ENCODE measurements around the gene PDZD2.
A peak's percentile ranks its signal among the peaks of the same experiment; 100 is the strongest.
"Not testable (repeated sequence)": the region's sequence is repeated elsewhere in the genome, so short reads cannot be mapped to it uniquely, and the experiment has no call there.

PDZD2 gene

DNA sequence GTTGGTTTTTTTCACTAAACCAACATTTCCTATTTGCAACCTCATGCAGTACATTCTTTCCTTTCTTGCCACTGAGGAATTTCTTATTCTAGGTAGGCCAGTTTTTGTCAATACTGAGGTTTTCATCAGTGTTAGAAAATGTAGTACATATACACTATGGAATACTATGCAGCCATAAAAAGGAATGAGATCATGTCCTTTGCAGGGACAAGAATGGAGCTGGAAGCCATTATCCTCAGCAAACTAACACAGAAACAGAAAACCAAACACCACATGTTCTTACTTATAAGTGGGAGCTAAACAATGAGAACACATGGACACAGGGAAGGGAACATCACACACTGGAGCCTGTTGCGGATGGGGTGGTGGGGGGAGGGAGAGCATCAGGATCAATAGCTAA, 441.6 kb downstream of the PDZD2 start:
- not testable (repeated sequence) for DNase-seq

DNA sequence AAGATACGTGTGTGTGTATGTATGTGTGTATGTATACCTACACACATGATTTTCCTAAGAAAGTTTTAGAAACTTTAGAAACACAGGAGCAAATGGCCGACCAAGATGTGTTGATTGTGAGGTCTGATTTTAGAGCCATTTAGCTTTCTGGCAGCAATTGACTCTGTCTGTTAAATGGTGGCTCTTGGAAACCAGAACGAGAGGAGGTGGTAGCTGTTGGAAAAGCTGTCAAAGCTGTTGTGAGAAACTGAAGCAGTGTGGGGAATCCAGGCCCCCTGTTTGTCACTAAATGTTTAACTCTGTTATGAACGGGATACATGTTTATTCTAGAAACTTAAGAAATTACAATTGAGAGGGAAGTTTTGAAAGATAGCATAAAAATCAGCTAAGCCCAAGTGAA, 443.8 kb downstream of the PDZD2 start:
- DNase-seq, result no peak

DNA sequence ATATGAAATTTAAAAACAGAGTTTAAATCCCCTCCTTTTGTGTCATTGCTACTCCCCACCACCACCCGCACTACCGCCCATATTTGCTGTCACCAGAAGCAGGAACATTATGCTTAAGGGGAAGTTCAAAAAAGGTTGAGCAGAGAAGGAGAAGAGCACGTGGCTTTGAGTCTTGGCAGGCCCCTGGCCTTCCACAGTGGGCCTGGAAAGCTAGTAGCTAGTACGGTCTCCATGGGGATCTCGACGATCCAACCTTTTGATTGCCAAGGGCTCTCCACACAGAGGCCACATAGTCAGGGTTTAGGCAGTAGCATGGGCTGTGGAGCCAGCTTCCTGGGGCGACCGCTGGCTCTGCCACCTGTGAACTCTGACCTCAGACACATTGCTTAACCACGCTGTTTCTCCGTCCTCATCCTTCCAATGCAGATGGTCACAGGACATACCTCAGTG, 445.1 kb downstream of the PDZD2 start:
- DNase-seq, result peak in 8 of 14 donors; percentile 5 to 51 (median 34)

DNA sequence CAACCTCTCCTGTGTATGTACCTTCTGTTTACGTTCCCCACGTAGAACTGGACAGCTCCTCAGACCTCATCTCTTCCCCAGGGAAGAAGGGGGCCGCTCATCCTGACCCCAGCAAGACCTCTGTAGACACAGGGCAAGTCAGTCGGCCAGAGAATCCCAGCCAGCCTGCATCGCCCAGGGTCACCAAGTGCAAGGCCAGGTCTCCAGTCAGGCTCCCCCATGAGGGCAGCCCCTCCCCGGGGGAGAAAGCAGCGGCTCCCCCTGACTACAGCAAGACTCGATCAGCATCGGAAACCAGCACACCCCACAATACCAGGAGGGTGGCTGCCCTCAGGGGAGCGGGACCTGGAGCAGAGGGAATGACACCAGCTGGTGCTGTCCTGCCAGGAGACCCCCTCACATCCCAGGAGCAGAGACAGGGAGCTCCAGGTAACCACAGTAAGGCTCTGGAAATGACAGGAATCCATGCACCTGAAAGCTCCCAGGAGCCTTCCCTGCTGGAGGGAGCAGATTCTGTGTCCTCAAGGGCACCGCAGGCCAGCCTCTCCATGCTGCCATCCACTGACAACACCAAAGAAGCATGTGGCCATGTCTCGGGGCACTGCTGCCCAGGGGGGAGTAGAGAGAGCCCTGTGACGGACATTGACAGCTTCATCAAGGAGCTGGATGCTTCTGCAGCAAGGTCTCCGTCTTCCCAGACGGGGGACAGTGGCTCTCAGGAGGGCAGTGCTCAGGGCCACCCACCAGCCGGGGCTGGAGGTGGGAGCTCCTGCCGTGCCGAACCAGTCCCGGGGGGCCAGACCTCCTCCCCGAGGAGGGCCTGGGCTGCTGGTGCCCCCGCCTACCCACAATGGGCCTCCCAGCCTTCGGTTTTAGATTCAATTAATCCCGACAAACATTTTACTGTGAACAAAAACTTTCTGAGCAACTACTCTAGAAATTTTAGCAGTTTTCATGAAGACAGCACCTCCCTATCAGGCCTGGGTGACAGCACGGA, 448.5 kb downstream of the PDZD2 start:
- no peak for DNase-seq

DNA sequence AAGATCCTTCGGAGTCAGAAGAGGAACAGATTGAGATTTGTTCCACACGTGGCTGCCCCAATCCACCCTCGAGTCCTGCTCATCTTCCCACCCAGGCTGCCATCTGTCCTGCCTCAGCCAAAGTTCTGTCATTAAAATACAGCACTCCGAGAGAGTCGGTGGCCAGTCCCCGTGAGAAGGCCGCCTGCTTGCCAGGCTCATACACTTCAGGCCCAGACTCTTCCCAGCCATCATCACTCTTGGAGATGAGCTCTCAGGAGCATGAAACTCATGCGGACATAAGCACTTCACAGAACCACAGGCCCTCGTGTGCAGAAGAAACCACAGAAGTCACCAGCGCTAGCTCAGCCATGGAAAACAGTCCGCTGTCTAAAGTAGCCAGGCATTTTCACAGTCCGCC, 449.3 kb downstream of the PDZD2 start:
- DNase-seq, result no peak

DNA sequence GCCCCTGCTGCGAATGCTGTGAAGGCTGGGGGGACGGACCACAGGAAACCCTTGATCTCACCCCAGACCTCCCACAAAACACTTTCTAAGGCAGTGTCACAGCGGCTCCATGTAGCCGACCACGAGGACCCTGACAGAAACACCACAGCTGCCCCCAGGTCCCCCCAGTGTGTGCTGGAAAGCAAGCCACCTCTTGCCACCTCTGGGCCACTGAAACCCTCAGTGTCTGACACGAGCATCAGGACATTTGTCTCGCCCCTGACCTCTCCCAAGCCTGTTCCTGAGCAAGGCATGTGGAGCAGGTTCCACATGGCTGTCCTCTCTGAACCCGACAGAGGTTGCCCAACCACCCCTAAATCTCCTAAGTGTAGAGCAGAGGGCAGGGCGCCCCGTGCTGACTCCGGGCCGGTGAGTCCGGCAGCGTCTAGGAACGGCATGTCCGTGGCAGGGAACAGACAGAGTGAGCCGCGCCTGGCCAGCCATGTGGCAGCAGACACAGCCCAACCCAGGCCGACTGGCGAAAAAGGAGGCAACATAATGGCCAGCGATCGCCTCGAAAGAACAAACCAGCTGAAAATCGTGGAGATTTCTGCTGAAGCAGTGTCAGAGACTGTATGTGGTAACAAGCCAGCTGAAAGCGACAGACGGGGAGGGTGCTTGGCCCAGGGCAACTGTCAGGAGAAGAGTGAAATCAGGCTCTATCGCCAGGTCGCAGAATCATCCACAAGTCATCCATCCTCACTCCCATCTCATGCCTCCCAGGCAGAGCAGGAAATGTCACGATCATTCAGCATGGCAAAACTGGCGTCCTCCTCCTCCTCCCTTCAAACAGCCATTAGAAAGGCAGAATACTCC, 450.4 kb downstream of the PDZD2 start:
- DNase-seq, result no peak

DNA sequence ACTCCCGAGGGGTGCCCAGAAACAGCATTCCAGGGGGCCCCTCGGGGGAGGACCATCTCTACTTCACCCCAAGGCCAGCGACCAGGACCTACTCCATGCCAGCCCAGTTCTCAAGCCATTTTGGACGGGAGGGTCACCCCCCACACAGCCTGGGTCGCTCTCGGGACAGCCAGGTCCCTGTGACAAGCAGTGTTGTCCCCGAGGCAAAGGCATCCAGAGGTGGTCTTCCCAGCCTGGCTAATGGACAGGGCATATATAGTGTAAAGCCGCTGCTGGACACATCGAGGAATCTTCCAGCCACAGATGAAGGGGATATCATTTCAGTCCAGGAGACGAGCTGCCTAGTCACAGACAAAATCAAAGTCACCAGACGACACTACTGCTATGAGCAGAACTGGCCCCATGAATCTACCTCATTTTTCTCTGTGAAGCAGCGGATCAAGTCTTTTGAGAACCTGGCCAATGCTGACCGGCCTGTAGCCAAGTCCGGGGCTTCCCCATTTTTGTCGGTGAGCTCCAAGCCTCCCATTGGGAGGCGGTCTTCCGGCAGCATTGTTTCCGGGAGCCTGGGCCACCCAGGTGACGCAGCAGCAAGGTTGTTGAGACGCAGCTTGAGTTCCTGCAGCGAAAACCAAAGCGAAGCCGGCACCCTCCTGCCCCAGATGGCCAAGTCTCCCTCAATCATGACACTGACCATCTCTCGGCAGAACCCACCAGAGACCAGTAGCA, 451.3 kb downstream of the PDZD2 start:
- DNase-seq, result no peak

DNA sequence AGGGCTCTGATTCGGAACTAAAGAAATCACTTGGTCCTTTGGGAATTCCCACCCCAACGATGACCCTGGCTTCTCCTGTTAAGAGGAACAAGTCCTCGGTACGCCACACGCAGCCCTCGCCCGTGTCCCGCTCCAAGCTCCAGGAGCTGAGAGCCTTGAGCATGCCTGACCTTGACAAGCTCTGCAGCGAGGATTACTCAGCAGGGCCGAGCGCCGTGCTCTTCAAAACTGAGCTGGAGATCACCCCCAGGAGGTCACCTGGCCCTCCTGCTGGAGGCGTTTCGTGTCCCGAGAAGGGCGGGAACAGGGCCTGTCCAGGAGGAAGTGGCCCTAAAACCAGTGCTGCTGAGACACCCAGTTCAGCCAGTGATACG, 451.8 kb downstream of the PDZD2 start:
- DNase-seq, result no peak

DNA sequence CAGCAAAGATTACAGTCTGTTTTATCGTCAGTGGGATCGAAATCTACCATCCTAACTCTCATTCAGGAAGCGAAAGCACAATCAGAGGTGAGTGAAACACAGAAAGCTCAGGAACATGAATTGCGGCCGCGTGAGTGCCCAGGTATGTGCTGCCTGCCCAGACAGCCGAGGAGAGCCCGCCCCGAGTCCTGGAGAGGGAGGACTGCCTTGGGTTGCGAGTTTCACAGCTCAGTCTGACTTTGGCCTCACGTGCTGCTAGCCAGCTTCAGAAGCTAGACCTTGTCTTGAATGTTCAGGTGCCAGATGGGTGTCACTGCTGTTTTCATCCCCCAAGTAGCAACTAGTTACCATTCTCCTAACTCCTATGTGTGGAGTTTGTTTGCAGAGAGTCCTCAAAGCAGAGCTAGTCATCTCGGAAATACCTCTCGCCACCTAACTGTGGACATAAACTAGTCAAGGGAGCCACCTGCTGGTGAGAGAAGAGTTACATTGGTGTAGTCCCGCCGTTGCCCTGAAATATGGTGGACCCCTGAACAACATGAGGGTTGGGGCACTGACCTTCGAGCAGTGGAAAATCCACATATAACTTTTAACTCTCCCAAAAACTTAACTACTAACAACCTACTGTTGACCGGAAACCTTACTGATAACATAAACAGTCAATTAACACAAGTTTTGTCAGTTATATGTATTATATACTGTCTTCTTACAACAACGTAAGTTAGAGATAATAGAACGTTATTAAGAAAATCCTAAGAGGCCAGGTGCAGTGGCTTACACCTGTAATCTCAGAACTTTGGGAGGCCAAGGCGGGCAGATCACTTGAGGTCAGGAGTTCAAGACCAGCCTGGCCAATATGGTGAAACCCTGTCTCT, 454.2 kb downstream of the PDZD2 start:
- peak in 7 of 14 donors; percentile 8 to 44 (median 30) for DNase-seq

DNA sequence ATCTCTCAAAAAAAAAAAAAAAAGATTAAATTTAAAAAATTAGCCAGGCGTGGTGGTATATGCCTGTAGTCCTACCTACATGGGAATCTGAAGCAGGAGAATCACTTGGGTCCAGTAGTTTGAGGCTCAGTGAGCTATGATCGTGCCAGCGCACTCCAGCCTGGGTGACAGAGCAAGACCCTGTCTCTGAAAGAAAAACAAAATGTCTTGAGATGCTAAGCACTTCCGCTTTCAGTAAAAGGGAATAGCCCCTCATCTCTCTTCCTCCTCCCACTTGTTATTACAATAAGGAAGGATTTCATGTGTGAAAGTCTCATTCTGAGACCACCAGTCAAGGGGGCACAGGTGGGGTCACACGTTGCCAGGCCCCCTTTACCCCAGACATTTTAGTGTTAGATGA, 455.8 kb downstream of the PDZD2 start:
- DNase-seq, result no peak

DNA sequence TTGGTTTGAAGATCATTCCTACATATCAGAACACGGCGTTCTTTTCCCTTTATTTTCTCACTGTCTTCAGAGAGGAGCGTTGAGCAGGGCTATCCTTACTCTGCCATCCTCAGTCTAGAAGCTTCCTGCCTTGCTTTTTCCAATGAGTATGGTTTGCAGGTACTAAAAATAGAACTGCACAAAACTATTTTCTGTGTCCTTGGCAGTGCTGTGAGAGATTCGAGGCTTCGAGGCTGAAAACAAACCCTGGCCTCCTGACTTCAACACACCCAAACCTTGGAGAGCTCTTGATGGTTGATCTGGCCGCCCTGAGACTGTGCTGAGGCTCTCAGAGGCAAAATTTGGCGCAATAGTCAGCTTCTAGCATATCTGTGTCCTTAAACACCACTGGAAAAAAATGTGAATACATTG, 456.3 kb downstream of the PDZD2 start:
- no peak for DNase-seq

DNA sequence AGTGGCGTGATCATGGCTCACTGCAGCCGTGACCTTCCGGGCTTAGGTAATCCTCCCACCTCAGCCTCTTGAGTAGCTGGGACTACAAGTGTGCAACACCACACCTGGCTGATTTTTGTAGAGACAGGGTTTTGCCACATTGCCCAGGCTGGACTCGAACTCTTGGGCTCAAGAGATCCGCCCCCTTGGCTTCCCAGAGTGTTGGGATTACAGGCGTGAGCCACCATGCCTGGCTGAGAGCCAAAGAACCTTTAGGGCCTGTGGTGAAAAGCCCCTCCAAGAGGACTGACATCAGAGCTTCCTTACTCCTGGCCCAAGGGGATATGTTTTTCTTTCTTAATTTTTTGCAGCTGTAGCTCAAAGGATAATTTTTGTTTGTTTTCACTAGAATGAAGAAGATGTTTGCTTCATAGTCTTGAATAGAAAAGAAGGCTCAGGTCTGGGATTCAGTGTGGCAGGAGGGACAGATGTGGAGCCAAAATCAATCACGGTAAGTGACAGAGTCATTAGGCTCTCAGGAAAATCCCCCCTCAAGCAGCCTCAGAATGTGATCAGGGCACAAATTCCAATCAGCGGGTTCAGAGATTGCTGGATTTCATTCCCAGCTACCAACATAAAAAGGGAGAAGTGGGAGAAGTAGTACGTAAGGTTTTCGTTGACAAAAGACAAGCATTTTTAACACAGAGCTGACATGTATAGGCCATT, 458.1 kb downstream of the PDZD2 start:
- no peak for DNase-seq

DNA sequence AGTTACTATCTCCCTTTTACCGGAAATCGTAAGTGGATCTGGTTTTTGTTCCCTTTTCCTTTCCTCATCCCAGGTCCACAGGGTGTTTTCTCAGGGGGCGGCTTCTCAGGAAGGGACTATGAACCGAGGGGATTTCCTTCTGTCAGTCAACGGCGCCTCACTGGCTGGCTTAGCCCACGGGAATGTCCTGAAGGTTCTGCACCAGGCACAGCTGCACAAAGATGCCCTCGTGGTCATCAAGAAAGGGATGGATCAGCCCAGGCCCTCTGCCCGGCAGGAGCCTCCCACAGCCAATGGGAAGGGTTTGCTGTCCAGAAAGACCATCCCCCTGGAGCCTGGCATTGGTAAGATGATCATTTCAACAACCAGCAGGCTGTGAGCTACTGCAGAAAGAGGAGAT, 459.4 kb downstream of the PDZD2 start:
- peak in 1 of 14 donors; percentile 33 for DNase-seq

DNA sequence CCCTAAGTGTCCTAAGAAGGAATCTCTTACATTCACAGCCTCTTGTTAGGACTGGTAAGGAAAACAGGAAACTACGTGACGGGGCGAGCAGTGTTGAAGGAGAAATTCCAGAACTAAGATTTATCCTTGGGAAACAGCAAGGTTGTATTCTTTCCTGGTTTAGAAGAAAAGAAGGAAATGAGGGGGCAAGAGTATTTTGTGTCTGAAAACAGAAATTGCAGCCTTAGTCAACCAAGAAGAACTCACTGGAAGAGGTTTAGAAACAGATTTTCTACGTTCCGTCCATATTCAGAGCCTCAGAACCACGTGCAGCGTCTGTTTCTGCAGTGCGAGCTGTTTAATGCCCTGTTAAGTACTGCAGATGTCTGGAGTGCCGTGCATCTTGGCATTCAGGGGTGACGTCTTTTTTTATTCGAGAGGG, 460.0 kb downstream of the PDZD2 start:
- no peak for DNase-seq

DNA sequence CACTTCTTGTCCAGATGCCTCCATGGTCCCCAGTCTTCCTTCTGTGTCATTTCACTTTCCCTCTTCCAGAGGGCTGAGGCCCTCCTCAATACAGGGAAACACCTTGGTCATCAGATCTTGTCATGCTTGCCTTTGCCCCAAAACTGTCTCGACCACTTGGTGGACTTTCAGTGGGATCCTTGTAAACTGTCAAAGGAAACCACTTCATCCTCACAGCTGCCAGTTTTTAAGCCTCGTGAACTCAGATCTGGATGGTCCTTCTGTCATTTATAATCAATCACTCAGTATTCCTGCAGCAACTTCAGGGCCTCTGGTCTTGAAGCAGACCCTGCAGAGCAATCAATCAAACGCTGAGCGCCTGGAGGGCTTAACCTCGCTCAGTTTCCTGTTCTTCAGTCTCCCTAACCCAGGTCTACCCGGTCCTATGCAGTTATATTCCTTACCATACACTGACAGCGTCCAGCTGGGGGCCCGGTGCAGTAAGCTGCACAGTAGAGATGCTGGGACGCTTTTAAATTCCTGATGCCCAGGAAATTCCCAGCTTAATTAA, 460.6 kb downstream of the PDZD2 start:
- no peak for DNase-seq

DNA sequence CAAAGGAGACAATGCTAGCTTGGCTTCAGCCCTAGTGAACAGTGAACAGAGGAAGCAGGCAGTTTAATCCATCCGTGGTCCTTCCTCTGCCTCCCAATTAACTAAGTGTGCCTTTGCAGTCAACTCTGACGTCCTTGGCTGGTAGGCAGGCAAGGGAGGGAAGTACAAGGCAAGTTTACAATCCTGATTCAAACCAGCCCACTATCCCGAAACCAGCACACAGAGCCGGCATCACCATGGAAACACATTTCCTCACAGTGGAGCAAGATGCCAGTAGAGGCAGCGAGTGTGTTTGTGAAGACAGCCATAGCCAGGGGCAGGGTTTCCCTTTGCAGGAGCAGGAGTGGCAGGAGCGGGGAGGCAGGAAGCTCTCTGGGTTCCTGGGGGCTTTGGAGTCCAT, 461.3 kb downstream of the PDZD2 start:
- peak in 11 of 14 donors; percentile 17 to 54 (median 26) for DNase-seq

DNA sequence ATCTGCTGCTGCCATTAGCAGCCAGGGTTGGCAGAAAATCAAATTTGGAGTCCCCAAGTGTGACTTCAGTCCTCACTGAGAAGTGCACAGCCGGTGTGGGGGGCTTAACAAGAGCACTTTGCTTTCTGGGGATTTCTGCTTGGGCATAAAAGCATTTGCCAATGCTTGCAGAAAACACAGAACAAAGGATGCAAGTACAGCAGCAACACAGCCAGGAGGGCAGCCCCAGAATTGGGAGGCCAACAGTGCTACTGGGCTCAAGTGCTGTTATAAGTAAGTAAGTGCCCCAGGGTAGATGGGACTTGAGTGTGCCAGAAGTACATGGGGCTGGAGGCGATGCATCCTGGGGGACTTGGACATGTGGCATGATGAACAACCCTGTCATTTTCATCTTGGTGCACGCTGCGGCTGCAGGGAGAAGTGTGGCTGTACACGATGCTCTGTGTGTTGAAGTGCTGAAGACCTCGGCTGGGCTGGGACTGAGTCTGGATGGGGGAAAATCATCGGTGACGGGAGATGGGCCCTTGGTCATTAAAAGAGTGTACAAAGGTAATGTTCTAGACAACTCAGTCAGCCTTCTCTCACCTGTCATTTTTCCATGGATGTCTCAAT, 461.9 kb downstream of the PDZD2 start:
- peak in 3 of 14 donors; percentile 11 to 49 (median 17) for DNase-seq

DNA sequence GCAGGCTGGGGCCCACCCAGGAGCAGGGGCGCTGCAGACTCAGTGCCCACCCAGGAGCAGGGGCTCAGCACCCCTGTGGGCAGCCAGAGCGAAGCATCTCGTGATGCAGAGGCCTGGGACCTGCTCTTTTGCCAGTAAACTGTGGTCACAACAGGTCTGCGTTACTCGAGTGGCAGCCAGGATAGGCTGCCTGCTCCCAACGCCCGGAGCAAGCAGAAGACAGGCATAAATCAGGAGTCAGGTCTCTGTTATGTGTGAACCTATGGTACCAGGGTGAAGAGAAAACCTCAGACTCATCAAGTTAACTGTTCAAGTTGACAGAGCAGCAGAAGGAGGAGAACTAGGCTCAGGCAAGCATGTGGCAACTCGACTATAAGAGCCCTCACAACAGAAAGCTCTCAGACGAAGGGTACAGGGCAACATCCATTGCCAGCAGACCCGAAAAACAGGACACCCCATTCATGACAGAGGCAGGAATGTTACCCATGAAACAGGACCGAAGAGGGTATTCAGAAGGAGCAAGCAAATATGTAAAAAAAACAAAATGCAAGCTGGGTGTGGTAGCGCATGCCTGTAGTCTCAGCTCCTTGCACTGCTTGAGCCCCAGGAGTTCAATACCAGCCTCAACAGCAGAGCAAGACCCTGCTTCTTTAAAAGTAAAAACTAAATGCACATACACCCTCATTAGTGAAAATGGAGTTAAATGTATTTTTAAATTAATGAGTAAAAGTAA, 463.5 kb downstream of the PDZD2 start:
- no peak for DNase-seq

DNA sequence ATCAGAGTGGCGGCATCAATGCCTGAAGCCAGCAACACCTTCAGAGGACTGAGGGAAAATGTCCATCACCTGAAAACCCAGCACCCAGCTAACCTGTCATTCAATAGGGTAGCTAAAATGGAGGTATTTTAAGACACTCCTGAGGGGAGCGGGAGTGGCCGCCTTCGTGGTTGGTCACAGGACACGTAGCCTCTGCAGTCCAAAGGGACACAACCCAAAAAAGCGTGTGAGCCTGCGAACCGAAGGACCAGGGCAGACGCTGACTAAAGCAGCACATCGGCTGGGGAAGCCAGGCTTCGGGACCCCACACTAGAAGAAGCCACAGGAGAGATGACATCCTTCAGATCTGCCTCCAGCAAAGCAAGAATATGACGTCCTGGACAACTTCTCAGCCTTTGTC, 464.6 kb downstream of the PDZD2 start:
- no peak for DNase-seq
